Tibial artery (tissue), 4 donors: ENCODE results near the gene CMTR2.

Source experiments
- DNase-seq, 2 donors: peaks; one replicate each; pipeline ENCODE4 v3.0.0-alpha.2; 2019
- H3K27ac ChIP-seq, 2 donors: fragments of 200-600 bp; sonication (generic) in 1 of 2; 1 replicate in 1 of 2; 2 replicates in 1 of 2; pipeline ENCODE4 v1.5.1; 2018 to 2019; ENCODE audit warnings: mild to moderate bottlenecking in 1 of 2
- H3K27me3 ChIP-seq, 2 donors: fragments of 200-600 bp; sonication (generic) in 1 of 2; one replicate each; pipeline versions ENCODE4 v1.5.1 to v1.6.0; 2016 to 2019
- H3K36me3 ChIP-seq, 3 donors: fragments of 200-600 bp; sonication (generic) in 2 of 3; one replicate each; pipeline ENCODE4 v1.5.1; 2016 to 2019; ENCODE audit warnings: mild to moderate bottlenecking in 2 of 3
- H3K4me1 ChIP-seq, 4 donors: fragments of 200-600 bp; sonication (generic) in 2 of 4; 1 replicate in 3 of 4; 2 replicates in 1 of 4; pipeline ENCODE4 v1.5.1; 2016 to 2019
- H3K4me3 ChIP-seq, 2 donors: fragments of 200-600 bp; sonication (generic) in 1 of 2; 1 replicate in 1 of 2; 2 replicates in 1 of 2; pipeline ENCODE4 v1.5.1; 2018 to 2019; ENCODE audit warnings: mild to moderate bottlenecking in 2 of 2
- H3K9me3 ChIP-seq, 3 donors: fragments of 200-600 bp; sonication (generic) in 1 of 3; one replicate each; pipeline ENCODE4 v1.5.1; 2016 to 2019
- CTCF ChIP-seq, 2 experiments: fragments of 200-600 bp in 1 of 2; fragments of 450-650 bp in 1 of 2; IDR thresholded peaks; one replicate each; pipeline ENCODE4 v1.5.1; 2017 to 2019; ENCODE audit warnings: antibody characterized with exemption in 2 of 2, mild to moderate bottlenecking in 1 of 2, moderate library complexity in 1 of 2
- intact Hi-C: fragments of 100-400 bp; cut with DNase I; formaldehyde crosslinking; loops from one replicate; pipeline ENCODE4 v1.15.0; 2023; ENCODE audit warnings: low total_unique reads

Gene CMTR2

GRCh38 chr16:71242601-71243000, 46.6 kb downstream of the CMTR2 start:
- intact Hi-C loops: no loop called here
- no peak for TF ChIP-seq CTCF (IDR thresholded peaks at IDR 0.05)
- no peaks in the 10 kb centered on the region for H3K9me3 ChIP-seq
- no peak overlapping the region for H3K27ac ChIP-seq
- no peaks in the 10 kb centered on the region for H3K36me3 ChIP-seq
- H3K27me3 ChIP-seq: no peaks in the 10 kb centered on the region
- no peak for DNase-seq
- no peaks in the 10 kb centered on the region for H3K4me1 ChIP-seq
- no peak overlapping the region for H3K4me3 ChIP-seq

- no peaks in the 10 kb centered on the region for H3K9me3 ChIP-seq
- intact Hi-C loops: no loop called here
- DNase-seq: no peak
- H3K4me1 ChIP-seq: no peaks in the 10 kb centered on the region
- H3K27me3 ChIP-seq: no peaks in the 10 kb centered on the region
- no peaks in the 10 kb centered on the region for H3K36me3 ChIP-seq
- no peak overlapping the region for H3K27ac ChIP-seq
- no peak for TF ChIP-seq CTCF (IDR thresholded peaks at IDR 0.05)
- no peak overlapping the region for H3K4me3 ChIP-seq
Observed at GRCh38 chr16:71242036-71242435, 47.2 kb downstream of the CMTR2 start.
